ENCODE results near the gene CCNG2.
A peak's percentile ranks its signal among the peaks of the same experiment; 100 is the strongest.

CCNG2 gene

GRCh38 chr4:77178560-77178959 is 21.6 kb downstream of the CCNG2 start:
- no peak for DNase-seq (ENCODE audit: low spot score)

DNA sequence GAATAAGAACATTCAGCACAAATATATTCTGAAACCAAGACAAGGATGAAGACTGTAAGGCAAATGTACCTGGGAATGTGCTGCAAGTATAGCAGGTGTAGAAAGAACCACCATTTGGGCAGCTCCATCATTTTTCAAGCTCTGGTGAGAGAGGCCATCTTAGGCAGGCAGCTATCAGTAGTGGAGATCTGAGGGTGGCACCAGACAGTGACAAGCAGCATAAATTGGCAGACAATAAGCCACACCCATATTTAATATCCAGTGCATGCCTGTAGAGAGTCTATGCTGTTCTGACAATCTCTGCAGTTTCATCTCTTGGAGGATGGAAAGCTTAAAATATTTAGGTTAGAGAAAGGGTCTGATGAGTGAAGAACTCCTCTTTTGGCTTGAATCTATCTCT is 22.5 kb downstream of the CCNG2 start:
- DNase-seq (ENCODE audit: low spot score): no peak

- no peak for DNase-seq (ENCODE audit: low spot score)
Measured at GRCh38 chr4:77181720-77182119, 24.7 kb downstream of the CCNG2 start.

DNA sequence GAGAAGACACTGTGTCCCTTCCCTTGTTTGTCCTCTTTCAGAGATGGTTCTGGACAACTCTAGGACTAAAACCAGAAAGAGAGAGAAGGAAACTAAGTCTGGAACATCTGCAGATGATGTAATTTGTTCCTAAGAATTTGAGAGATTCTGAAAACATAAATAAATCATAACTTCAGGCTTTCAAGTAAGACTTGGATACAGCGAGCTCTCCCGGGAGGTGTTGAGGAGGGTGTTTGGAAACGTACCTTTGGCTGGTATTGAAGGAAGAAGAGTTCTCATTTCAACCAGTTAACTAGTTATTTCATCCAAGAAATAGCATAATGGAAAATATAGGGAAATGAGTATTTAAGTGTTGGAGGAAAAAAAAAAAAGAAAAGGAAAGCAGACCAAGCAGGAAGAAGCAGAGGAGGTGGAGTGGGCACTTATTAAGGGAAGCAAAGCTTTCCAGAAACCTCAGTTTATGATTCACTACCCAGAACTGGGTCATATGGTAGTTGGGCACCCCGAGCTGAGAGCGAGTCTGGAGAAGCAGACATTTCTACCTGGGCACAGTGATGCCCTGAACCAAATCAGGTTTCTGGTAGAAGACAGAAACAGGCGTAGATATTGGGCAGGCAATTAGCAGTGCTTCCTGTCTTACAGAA is 26.9 kb downstream of the CCNG2 start:
- no peak for DNase-seq (ENCODE audit: low spot score)

- no peak for DNase-seq (ENCODE audit: low spot score)
Measured at GRCh38 chr4:77184974-77185373, 28.0 kb downstream of the CCNG2 start.

- no peak for DNase-seq (ENCODE audit: low spot score)
Measured at GRCh38 chr4:77185686-77186085, 28.7 kb downstream of the CCNG2 start.

DNA sequence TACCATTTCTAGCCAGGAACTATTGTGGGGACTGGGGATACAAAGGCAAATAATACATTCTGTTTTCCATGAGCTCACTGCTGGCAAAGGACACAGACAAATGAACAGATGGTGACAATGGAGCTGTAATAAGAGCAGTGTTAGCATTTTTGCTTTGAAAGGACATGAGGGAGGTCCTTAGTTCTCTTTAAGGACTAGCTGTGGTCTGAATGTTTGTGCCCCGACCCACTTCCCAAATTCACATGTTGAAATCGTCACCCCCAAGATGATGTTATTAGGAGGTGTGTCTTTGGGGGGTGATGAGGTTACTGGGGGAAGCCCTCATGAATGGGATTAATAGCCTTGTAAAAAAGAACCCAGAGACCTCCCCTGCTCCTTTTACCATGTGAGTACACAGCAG is 30.3 kb downstream of the CCNG2 start:
- no peak for DNase-seq (ENCODE audit: low spot score)

DNA sequence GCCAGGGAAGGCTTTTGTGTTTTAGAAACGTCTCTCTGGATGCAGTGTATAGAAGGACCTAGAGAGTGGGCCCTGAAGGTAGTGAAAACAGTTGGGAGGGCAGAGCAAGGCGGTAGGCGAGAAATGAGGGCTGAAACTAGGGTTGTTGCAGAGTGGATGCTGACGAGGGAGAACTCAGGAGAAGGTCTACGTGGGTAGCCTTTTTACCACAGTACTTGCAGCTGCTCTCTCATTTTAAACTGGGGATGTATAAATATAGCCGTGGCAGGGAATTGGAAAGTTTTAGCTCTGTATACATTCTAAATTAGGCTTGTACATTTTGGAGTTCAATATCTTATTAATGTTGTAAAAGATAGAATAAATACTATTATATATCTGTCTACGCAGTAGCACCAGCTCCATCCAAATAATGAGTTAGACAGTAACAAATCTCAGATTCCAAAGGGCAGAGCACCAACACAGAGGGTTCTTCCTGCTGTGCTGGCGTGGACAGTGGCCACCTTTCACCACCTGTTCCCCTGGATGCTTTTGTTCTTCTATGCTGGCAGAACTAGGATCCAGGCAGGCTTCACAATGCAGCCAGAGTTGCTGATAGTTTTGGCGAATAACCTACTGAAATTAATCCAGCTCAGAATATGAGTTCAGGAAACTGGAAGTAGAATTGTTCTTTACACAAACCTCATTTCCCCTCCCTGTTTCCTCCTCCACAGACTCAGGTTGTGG is 31.7 kb downstream of the CCNG2 start:
- no peak for DNase-seq (ENCODE audit: low spot score)

DNA sequence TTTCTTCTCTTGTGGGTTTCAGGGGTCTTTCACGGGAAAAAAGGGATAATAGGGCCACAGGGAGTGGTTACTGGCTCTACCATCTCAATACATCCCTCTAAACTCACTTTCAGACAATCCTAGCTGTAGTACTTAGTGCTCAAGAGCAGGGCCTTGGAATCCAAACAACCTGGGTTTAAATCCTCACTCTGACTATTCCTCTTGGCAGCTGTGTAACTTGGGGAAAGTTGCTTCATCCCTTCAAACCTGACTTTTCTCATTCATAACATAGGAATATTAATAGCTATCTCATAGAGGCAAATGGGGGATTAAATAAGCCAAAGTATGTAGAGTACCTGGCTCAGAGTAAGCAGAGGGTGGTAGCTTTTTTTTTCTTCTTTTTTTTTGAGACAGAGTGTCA is 32.4 kb downstream of the CCNG2 start:
- DNase-seq (ENCODE audit: low spot score): no peak

DNA sequence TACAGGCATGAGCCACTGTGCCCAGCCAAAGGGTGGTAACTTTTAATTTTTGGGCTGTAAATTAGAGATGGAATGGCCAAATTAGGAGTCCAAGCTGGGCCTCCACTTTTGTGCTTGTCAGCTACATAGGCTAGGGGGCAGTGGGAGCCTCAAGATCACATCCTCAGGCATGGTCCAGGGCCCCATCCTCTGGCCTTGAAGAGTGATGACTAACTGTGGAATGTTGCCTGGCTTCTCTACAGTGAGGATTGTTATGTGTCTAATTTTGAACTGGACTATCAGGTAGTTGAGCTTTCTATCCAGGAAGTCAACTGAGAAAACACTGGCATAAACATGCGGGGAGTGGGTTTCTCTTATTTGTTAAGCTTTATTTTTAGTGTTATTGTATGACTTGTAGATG is 33.0 kb downstream of the CCNG2 start:
- DNase-seq (ENCODE audit: low spot score): no peak

DNA sequence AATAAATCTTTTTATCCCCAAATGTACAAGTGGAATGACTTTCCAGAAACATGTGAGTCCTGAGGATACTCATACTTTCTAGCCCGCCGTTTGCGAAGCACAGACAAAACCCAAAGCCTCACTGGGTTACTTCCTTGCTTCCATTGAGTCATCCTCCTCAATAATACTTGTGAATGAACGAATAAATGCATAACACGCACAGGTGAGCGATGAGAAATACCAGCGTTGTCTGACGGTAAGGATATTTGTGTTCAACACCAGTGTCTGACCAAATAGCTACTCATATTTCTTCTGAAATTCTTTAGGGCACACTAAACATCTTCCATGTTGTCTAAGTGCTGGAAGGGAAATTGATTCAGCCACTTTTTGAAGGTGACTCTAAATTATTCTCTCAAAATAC is 36.0 kb downstream of the CCNG2 start:
- no peak for DNase-seq (ENCODE audit: low spot score)

- DNase-seq (ENCODE audit: low spot score): peak; percentile 46
Measured at GRCh38 chr4:77193511-77194102, 36.6 kb downstream of the CCNG2 start.

- no peak for DNase-seq (ENCODE audit: low spot score)
Measured at GRCh38 chr4:77194366-77194765, 37.4 kb downstream of the CCNG2 start.

DNA sequence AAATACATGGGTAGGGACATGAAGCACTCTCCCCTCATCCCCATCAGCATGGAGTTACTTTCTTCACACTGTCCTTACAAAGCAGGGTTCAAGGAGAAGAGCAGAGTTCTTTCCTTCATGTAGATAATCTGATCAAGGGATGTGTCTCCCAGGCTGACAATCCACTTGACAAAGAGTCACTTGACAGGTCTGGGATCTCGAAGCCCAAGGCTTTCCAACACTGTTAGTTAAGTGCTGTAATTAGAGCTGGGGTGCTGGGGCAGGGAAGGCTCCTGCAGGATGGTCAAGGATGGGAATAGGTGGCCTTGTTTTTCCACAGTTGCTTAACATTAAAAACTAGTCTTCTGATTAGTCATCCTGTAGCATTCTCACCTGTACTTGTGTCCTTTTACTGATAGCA is 38.0 kb downstream of the CCNG2 start:
- no peak for DNase-seq (ENCODE audit: low spot score)

DNA sequence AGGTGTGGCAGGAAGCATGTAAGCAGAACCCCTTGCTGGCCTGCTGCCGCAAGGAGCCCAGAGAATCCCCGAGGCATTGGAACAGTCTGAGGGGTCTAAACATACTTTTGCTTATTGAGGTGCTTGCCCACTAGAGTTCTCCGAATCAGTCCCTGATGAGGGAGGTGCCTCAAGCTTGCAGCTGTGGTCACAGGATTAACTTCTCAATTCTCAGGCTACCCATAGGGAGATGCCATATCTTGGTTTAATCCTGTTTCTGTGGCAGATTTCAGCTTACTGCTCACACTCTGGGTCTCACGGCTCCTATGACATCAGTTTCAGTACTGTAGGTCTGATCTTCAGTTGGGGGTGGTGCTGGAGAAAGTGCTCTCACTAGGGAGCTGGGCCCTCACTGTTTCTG is 39.9 kb downstream of the CCNG2 start:
- no peak for DNase-seq (ENCODE audit: low spot score)

DNA sequence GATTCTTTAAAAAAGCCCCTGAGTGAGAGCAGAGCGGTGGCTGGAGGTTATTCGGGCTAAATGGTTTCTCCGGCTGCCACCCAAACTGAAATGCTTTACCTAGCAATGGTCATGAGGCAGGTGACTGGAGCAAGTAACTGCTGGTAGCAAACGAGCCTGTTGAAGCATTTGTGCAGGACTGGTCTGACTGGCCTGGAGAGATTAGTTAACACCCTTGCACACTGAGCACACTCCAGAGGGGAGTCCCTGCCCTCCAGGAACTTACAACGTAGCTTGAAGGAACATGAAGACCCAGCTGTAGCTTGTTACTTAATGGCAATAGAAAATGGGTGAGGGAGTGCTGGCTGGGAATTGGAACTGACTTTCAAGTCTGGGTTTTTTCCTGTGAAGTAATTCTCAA is 40.4 kb downstream of the CCNG2 start:
- no peak for DNase-seq (ENCODE audit: low spot score)

GRCh38 chr4:77197831-77198230 is 40.8 kb downstream of the CCNG2 start:
- DNase-seq (ENCODE audit: low spot score): no peak

DNA sequence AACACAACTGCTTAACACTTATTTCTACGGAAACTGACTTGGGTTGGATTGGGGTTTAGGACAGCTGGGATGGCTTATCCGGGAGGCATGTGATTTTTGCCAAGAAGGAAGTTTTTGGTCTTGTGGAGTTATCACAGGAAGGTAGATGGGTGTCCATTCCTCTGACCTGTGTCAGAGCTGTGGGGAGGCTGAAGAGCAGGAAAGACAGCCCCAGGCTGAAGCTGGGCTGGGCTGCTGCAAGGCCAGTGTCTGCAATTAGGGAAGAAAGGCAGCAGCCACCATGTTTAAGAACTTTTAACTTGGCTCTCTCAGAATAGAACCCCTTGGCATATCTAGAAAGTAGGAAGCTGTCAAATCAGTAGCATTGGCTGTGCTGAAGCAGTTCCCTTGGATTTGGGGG is 42.3 kb downstream of the CCNG2 start:
- DNase-seq (ENCODE audit: low spot score): no peak

DNA sequence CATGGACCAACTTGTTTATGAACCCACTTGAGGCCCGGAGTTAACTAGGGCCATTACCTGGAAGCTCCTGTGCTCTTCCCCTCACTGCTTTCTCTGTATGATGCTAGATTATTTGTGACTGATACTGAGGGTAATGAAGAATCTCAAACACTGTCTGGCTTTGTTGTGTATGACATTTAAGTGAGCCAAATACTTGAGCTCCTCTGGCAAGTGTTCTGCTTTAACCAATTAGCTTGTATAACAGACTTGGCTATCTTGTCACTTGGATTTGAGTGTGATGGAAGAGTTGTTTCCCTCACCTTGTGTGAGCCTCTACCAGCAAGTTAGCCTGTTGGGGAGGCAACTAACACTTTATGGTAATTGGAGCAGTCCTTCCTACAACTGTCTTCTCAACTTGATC is 42.7 kb downstream of the CCNG2 start:
- DNase-seq (ENCODE audit: low spot score): no peak

- no peak for DNase-seq (ENCODE audit: low spot score)
Measured at GRCh38 chr4:77201343-77201742, 44.3 kb downstream of the CCNG2 start.

- DNase-seq (ENCODE audit: low spot score): no peak
Measured at GRCh38 chr4:77201857-77202256, 44.9 kb downstream of the CCNG2 start.

DNA sequence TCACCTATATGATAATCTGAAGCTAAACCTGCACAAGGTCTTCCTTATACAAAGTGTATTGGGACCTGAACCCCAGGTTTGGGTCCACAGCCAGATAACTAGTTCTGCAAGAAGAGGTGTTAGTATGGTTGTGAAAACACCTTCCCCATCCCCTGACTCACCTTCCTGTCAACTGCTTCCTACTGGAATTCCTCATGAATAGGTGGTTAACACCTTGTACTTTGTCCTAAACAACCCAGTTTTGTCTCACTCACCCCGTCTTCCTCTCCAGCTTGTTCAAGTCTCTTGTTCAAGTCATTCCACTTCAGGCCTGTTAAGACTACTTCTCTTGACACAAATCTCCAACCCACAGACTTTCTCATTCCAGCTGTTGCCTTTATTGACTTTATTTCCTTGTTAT is 45.5 kb downstream of the CCNG2 start:
- no peak for DNase-seq (ENCODE audit: low spot score)

DNA sequence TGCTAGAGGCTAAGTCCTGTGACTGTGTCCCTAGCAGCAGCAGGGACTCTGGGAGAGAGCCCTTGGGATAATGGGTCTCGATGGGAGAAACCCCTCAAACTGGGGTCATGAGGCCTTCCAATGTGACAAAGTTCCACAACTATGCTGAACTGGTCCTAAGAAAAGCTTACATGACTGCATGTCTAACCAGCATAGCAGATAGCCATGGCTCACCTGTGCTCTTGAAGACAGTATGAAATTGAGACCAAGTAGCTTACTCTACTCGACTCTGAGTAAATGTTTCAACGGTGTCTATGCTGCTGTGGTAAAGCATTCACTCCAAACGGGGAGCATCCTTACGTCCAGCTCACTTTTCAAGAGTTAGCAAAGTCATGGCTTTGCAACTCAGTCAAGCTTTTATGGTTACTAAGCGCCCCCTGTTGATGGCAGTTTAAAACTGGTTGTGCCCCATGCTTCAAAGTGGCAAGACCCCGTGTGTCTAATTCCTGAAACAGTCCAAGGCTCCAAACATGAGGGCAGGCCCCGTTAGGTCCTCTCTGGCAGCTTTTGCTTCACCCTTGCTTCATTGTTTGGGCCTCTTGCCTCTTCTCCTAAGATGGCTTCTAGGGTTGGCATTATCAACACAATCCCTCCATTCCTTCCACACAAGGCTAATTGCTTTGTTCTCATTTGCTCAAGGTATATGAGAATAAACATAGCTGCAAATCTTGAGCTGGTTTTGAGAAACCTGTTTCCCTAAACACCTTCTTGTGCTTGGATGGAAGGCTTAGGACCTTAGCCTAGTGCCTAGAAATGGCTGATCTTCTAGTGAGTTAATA is 46.6 kb downstream of the CCNG2 start:
- peak; percentile 66 for DNase-seq (ENCODE audit: low spot score)

All from activated CD4-positive, alpha-beta T cell treated with anti-CD3 and anti-CD28 coated beads, Interleukin-2, Interleukin-4, amounts not matched to agents 100 ng/mL and 50 ng/mL, durations not matched to agents 16 hours and 8 hours (primary cell).